LNCaP clone FGC (cell line): ENCODE data around the gene RASD1.
A peak's percentile ranks its signal among the peaks of the same experiment; 100 is the strongest.

Experiments
- DNase-seq: peaks from one replicate; pipeline ENCODE4 v3.0.0-alpha.2; 2011; ENCODE audit warnings: low read depth
- H3K4me3 ChIP-seq: 2 replicates; pipeline ENCODE4 v1.5.1; 2011; ENCODE audit warnings: mild to moderate bottlenecking, low read depth, low read length, control low read depth
- TF ChIP-seq, protein P1 (sequence below): IDR thresholded peaks from 2 replicates; pipeline ENCODE4 v1.5.1; 2012; ENCODE audit warnings: mild to moderate bottlenecking; ENCODE audit not compliant: control insufficient read depth, insufficient read depth; ENCODE audit errors: extremely low read depth

The RASD1 gene

DNA sequence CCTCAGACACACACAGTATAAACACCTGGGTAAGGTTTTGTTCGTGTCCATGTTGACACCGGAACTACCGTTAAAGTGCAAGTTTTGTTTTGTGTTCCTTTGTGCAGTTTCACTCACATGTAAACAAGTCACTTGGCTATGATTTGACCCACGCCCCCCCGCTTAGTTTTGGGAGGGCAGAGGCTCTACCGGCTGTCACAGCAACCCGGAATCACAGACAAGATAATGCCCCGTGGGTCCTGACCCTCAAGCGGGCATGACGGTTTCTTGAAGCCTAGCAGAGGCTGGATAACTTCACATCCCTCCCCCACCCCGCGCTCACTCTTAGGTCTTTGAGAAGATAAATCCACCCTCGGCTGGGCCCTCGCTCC is 1.7 kb downstream of the RASD1 start:
- H3K4me3 ChIP-seq, result peak overlapping the region; percentile 65
- DNase-seq, result peak; percentile 58

DNA sequence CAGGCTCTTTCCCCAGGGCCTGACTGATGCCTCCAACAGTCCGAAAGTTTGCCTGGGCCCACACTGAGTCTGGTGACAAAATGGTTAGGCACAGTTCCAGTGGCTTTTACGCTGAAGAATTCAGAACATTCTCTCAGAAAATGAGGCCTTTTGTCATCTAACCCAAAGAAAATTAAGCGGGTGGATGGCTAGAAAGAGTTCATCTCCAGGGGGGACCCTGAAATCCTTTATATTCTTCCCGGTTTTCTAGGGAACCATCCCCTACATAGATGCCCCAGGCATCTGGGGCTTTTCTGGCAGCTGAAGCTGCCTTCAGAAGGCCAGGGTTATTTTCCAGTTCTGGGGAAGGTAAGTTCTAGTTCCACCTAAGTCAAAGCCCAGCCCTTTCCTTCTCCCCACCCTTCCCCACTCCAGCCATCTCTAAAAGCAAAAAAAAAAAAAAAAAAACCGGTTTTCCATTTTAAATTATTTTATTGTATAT is 2.2 kb downstream of the RASD1 start:
- H3K4me3 ChIP-seq, result no peak overlapping the region; the same call in 1 of the 2 replicates
- TF ChIP-seq, protein P1, sequence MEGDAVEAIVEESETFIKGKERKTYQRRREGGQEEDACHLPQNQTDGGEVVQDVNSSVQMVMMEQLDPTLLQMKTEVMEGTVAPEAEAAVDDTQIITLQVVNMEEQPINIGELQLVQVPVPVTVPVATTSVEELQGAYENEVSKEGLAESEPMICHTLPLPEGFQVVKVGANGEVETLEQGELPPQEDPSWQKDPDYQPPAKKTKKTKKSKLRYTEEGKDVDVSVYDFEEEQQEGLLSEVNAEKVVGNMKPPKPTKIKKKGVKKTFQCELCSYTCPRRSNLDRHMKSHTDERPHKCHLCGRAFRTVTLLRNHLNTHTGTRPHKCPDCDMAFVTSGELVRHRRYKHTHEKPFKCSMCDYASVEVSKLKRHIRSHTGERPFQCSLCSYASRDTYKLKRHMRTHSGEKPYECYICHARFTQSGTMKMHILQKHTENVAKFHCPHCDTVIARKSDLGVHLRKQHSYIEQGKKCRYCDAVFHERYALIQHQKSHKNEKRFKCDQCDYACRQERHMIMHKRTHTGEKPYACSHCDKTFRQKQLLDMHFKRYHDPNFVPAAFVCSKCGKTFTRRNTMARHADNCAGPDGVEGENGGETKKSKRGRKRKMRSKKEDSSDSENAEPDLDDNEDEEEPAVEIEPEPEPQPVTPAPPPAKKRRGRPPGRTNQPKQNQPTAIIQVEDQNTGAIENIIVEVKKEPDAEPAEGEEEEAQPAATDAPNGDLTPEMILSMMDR, result no peak
- DNase-seq, result no peak

More for the DNA sequence above, 1.7 kb downstream of the RASD1 start:
- TF ChIP-seq, protein P1, result no peak

DNA sequence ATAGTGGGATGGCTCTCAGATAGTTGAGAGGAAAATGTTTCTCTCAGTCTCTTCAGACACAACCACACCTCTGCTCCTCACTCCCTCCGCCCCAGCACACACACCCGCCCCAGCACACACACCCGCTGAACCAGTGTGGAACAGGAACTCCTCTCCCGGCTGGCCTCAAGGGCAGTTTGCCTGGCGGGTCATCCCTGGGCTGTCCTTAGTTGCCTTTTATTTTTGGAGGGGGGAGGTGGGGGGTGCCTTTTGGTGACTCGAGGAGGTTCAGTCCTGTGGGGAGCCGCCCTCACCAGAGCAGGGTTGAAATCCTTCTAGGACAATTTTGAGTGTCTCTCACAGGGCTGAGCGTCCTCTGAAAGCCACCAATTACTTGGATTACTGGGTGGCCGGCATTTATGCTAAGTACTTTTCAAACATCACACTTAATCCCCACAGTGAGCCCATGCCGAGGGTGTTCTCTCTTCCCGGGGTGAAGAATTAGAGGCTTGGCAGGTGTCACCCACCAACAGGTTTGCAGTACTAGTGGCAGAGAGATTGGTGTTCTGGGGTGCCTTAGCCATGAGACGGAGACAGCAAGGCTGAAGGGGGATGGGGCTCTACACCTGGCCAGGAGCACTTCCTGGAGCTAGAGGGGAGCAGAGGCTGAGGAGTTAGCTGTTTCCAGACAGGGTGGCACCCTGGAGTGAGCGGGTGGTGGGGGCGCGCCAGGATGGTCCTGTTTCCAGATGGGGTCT is 2.8 kb downstream of the RASD1 start:
- no peak for DNase-seq
- TF ChIP-seq, protein P1, result no peak
- H3K4me3 ChIP-seq, result no peak overlapping the region

DNA sequence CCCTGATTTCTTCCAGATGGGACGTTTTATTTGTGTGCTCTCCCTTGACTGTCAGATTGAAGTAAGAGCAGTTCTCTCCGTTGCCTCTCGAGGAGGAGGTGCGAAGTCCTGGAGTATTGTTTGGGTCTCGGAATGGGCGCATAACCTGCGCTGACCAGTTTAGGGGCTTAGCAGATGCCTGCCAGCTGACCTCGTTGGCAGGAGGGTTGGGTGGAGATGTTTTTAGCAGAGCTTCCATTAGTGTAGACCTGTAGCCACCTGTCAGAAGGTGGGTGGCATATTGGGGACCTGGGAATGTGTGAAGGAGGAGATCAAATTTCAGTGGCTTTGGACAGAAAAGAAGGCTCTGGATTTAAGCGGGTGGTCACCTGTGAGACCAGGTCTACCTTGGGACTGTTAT is 3.6 kb downstream of the RASD1 start:
- DNase-seq, result no peak
- TF ChIP-seq, protein P1, result no peak
- no peak overlapping the region for H3K4me3 ChIP-seq

DNA sequence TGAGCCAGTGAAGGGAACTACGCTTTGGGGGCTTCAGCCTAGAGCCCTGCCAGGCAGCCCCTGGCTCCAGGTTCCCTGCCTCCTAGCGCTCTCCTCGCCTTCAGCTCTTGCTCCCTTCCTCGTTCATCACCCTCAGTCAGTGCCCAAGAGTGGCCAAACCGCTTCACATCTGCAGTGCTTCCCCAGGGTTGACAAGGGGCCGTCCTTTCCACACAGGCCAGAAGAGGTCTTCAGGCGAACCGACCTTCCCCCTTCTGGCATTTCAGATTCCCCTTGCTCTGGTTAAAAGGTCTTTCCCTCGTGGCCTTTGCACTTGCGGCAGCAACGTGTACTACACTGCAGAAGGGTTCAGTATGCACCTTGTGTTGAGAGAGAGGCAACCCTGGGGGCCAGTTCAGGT is 4.1 kb downstream of the RASD1 start:
- TF ChIP-seq, protein P1, result no peak
- H3K4me3 ChIP-seq, result no peak overlapping the region
- DNase-seq, result no peak

DNA sequence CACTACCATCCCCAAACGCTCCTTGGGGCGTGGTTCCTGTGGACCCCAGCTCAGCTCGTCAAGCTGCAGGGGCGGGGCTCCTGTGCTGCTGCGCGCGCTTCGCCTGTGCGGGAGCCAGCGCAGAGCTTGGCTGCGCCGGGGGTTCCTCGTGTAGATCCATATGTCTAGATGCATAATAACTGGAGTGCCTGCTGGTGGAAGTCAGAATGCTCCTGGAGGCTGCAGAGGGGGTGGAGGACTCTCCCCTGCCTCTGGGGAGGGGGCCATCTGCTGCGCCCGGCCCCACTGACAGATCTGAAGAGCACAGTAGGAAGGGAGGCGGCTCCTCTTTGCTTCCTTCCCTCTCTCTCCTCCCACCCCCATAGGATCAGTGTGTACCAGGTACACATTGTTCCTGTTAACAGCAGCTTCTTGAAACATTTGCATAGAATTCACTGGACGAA is 4.6 kb downstream of the RASD1 start:
- no peak for DNase-seq
- TF ChIP-seq, protein P1, result no peak

DNA sequence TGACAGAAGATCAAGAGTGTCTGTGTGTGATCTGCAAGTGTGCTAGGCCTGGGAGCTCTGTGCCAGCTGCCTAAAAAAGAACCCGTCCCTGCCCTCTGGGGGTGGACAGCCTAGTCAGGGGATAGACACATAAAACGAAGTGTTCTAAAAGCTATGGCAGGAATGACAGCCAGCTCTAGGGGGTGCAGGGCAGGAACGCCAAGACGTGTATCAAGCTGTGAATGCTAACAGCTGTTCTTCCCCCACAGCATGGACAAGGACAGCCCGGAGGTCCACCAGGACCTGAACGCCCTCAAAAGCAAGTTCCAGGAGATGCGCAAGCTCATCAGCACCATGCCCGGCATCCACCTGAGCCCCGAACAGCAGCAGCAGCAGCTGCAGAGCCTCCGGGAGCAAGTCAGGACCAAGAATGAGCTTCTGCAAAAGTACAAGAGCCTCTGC is 5.1 kb downstream of the RASD1 start:
- H3K4me3 ChIP-seq, result no peak overlapping the region
- DNase-seq, result no peak
- TF ChIP-seq, protein P1, result no peak

More for the DNA sequence above, 4.6 kb downstream of the RASD1 start:
- H3K4me3 ChIP-seq, result no peak overlapping the region
